Hippocampal formation (tissue), 2 donors: ENCODE measurements around the gene PTTG1IP.

Experiments used
- DNase-seq, 2 donors: peaks; one replicate each; lab custom pipeline; 2025; lab: John Stamatoyannopoulos, UW

Gene PTTG1IP

GRCh38 chr21:44801468-44802395 is 71.8 kb downstream of the PTTG1IP start, which contains the start of gene UBE2G2:
Gene UBE2G2 (minus strand): TSS chr21:44801820. CDS start chr21:44801748, 72 bp downstream.
- peak; percentile 59 to 80 for DNase-seq

- no peak for DNase-seq
Observed at GRCh38 chr21:44800971-44801467, 72.5 kb downstream of the PTTG1IP start.

GRCh38 chr21:44800103-44800502 is 73.4 kb downstream of the PTTG1IP start:
- DNase-seq = no peak

GRCh38 chr21:44799646-44800045 is 73.8 kb downstream of the PTTG1IP start:
- DNase-seq = no peak
